ENCODE results near the gene CITED2. TPM values are rescaled to one million over a fixed set of nuclear protein-coding genes. Genes with fewer than 3 reads are reported as not detected.

The CITED2 gene
- total RNA-seq, 1 experiment from 2014 or later: 74.4 TPM

DNA sequence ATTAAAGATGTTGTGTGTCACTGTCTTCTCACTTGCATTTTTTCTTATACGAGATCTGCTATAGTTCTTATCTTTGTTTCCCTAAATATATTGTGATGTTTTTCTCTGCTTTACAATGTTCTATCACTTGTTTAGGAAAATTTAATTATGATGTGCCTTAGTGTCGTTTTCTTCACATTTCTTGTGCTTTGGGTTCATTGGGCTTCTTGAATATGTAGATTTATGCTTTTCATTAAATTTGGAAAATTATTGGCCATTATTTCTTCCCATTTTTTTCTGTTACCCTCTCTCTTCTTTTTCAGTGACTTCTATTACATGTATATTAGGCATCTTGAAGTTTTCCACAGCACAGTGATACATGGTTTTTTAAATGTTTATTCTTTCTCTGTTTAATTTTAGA is 33.4 kb downstream of the CITED2 start:
- no peak for DNase-seq (ENCODE audit: low read depth in 1 of 2, low spot score in 2 of 2)
- Histone ChIP-seq H3K36me3 (no peaks in the 10 kb centered on the region), H3K27ac (no peak overlapping the region), H3K9me3 (replicated peaks) (no peaks in the 10 kb centered on the region), H3K4me1 (replicated peaks) (no peaks in the 10 kb centered on the region), H3K4me3 (no peak overlapping the region), H3K27me3 (replicated peaks) (no peaks in the 10 kb centered on the region)

GRCh38 chr6:139338795-139339194 is 35.7 kb downstream of the CITED2 start:
- Histone ChIP-seq H3K27me3 (replicated peaks) (no peaks in the 10 kb centered on the region), H3K4me1 (replicated peaks) (no peaks in the 10 kb centered on the region), H3K27ac (no peak overlapping the region), H3K36me3 (no peaks in the 10 kb centered on the region), H3K9me3 (replicated peaks) (no peaks in the 10 kb centered on the region), H3K4me3 (no peak overlapping the region)
- no peak for DNase-seq (ENCODE audit: low read depth in 1 of 2, low spot score in 2 of 2)

DNA sequence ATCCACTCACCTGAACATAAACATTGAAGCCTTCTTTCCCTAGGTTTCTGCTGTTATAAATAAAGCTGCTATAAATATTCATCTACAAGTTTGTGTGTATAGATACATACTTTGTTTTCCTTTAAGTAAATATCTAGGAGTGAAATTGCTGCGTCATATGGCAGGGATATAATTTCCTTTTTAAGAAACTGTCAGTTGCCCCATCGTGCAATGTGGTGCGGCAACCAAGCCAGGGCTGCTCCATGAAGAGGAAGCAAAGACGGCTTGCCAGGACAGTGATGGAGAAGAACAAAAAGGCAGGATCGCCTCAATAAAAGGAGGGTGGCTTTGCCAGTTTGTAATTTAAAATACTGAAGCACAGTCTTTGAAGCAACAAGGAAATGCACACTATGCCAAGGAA is 36.6 kb downstream of the CITED2 start:
- Histone ChIP-seq H3K9me3 (replicated peaks) (no peaks in the 10 kb centered on the region), H3K27me3 (replicated peaks) (no peaks in the 10 kb centered on the region), H3K4me3 (no peak overlapping the region), H3K4me1 (replicated peaks) (no peaks in the 10 kb centered on the region), H3K27ac (no peak overlapping the region), H3K36me3 (no peaks in the 10 kb centered on the region)
- DNase-seq (ENCODE audit: low read depth in 1 of 2, low spot score in 2 of 2): no peak

DNA sequence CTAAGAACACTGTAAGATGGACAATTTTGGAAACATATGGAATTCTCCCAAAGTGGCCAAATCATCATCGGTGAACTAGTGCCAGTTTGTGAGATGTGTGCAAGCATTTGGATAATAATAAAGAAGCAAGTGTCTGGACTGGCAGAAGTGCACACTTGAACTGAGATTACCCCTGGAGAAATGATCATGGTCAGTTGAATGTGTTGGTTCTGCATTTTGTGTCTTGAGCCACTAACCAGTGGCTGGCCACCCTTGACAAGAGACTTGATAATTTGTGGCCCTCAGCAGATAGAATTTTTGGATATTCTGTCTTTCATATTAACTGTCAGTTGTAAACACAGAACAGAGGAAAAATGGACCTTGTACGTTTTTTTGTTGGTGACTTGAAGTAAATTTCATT is 37.4 kb downstream of the CITED2 start:
- Histone ChIP-seq H3K4me3 (no peak overlapping the region), H3K27me3 (replicated peaks) (no peaks in the 10 kb centered on the region), H3K27ac (no peak overlapping the region), H3K36me3 (no peaks in the 10 kb centered on the region), H3K4me1 (replicated peaks) (no peaks in the 10 kb centered on the region), H3K9me3 (replicated peaks) (no peaks in the 10 kb centered on the region)
- no peak for DNase-seq (ENCODE audit: low read depth in 1 of 2, low spot score in 2 of 2)

GRCh38 chr6:139336488-139336887 is 38.0 kb downstream of the CITED2 start:
- H3K36me3 ChIP-seq: no peaks in the 10 kb centered on the region
- no peaks in the 10 kb centered on the region for H3K27me3 ChIP-seq (replicated peaks)
- H3K4me1 ChIP-seq (replicated peaks): no peaks in the 10 kb centered on the region
- H3K4me3 ChIP-seq: no peak overlapping the region
- no peak for DNase-seq (ENCODE audit: low read depth in 1 of 2, low spot score in 2 of 2)
- H3K9me3 ChIP-seq (replicated peaks): no peaks in the 10 kb centered on the region
- H3K27ac ChIP-seq: no peak overlapping the region

DNA sequence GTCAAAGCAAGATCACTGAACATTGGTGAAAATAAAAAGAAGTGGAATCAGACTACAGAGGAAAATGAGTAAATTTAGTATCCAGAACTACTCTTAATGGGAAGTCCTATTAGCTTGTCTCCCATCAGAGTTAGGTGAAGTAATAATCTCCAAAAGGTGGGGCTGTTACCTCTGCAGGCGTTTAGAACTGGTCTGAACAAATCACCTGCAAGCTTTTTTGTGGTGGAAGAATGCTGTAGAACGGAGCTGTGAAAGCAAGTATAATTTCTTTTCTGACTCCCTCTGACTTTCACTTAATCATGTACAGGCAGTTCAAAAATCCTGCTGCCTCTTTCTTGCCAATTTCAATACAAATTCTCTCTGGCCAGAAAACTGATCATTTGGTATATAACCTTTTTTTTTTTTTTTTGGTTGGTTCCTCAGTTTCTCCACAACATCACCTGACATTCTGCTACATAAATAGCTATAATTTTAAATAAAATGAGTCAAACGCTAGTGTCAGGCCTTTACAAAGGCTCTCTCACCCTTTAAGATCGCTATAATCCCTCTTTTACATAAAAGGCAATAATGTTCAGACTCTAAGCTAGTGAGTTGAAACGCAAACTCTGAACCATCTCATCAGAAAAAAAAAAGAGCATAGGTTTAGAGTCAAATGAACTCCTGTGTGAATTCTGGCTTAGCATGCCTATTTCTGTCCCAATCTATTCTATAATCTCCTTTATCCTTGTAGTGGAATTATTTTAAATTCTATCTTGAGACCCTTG is 38.8 kb downstream of the CITED2 start:
- H3K4me1 ChIP-seq (replicated peaks): no peaks in the 10 kb centered on the region
- H3K36me3 ChIP-seq: no peaks in the 10 kb centered on the region
- no peaks in the 10 kb centered on the region for H3K27me3 ChIP-seq (replicated peaks)
- DNase-seq (ENCODE audit: low read depth in 1 of 2, low spot score in 2 of 2): no peak
- H3K9me3 ChIP-seq (replicated peaks): no peaks in the 10 kb centered on the region
- H3K27ac ChIP-seq: no peak overlapping the region
- H3K4me3 ChIP-seq: no peak overlapping the region

GRCh38 chr6:139334806-139335446 is 39.5 kb downstream of the CITED2 start:
- no peak overlapping the region for H3K27ac ChIP-seq
- no peaks in the 10 kb centered on the region for H3K4me1 ChIP-seq (replicated peaks)
- DNase-seq (ENCODE audit: low read depth in 1 of 2, low spot score in 2 of 2): no peak
- H3K9me3 ChIP-seq (replicated peaks): no peaks in the 10 kb centered on the region
- no peaks in the 10 kb centered on the region for H3K36me3 ChIP-seq
- no peak overlapping the region for H3K4me3 ChIP-seq
- H3K27me3 ChIP-seq (replicated peaks): no peaks in the 10 kb centered on the region

GRCh38 chr6:139330826-139331500 is 43.5 kb downstream of the CITED2 start:
- Histone ChIP-seq H3K9me3 (replicated peaks) (no peaks in the 10 kb centered on the region), H3K4me3 (no peak overlapping the region), H3K4me1 (replicated peaks) (no peaks in the 10 kb centered on the region), H3K27ac (no peak overlapping the region), H3K36me3 (no peaks in the 10 kb centered on the region), H3K27me3 (replicated peaks) (no peaks in the 10 kb centered on the region)
- DNase-seq (ENCODE audit: low read depth in 1 of 2, low spot score in 2 of 2): no peak

- Histone ChIP-seq H3K4me3 (no peak overlapping the region), H3K36me3 (no peaks in the 10 kb centered on the region), H3K27me3 (replicated peaks) (no peaks in the 10 kb centered on the region), H3K4me1 (replicated peaks) (no peaks in the 10 kb centered on the region), H3K9me3 (replicated peaks) (no peaks in the 10 kb centered on the region), H3K27ac (no peak overlapping the region)
- DNase-seq (ENCODE audit: low read depth in 1 of 2, low spot score in 2 of 2): no peak
Measured at GRCh38 chr6:139330306-139330705, 44.1 kb downstream of the CITED2 start.

DNA sequence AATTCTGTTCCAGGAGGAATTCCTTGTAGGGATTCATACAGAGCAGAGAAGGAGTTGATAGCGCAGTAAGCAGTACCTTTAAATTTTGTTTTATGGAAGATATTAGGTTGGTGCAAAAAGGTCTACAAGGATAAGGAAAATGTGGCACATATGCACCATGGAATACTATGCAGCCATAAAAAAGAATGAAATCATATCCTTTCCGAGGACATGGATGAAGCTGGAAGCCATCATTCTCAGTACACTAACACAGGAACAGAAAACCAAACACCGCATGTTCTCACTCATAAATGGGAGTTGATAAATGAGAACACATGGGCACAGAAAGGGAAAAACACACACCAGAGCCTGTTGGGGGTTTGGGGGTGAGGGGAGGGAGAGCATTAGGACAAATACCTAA is 45.2 kb downstream of the CITED2 start:
- no peak for DNase-seq (ENCODE audit: low read depth in 1 of 2, low spot score in 2 of 2)
- Histone ChIP-seq H3K27me3 (replicated peaks) (no peaks in the 10 kb centered on the region), H3K36me3 (no peaks in the 10 kb centered on the region), H3K27ac (no peak overlapping the region), H3K9me3 (replicated peaks) (no peaks in the 10 kb centered on the region), H3K4me1 (replicated peaks) (no peaks in the 10 kb centered on the region), H3K4me3 (no peak overlapping the region)

DNA sequence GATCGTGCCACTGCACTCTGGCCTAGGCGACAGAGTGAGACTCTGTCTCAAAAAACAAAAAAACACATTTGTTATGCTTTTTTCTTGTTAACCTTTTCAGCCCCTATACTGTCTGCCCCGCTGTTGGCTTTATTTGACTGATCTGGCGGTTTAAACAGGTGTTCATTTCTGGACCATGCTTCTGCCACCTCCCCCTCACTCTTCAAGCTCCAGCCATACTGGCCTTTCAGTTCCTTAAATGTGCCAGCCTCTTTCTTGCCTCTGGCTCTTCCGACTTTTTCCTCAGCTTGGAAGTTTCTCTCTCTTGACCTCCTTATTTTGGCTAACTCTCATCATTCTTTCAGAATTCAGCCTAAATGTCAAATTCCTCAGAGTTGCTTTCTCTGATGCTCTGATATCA is 47.4 kb downstream of the CITED2 start:
- Histone ChIP-seq H3K27ac (no peak overlapping the region), H3K36me3 (no peaks in the 10 kb centered on the region), H3K4me1 (replicated peaks) (no peaks in the 10 kb centered on the region; the same call in 1 of the 2 replicates), H3K27me3 (replicated peaks) (no peaks in the 10 kb centered on the region), H3K4me3 (no peak overlapping the region), H3K9me3 (replicated peaks) (no peaks in the 10 kb centered on the region)
- DNase-seq (ENCODE audit: low read depth in 1 of 2, low spot score in 2 of 2): no peak

DNA sequence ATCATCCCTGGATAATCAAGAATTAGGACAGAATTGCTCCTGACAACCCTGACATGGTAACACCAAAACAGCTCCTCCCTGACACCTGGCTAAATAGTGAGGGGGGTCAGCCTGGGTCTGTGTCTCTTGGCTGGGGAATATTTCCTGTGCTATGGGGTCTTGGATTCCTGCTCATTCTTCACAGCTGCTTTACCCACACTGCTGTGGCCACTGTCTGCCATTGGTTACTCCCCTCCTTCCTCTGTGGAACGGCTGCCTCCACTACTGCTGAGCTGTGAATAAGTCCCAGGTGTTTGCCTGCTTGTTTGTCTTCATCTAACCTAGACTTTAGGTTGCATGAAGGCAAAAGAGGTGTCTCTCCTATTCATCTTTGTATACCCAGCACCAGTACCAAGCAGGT is 48.8 kb downstream of the CITED2 start:
- no peak for DNase-seq (ENCODE audit: low read depth in 1 of 2, low spot score in 2 of 2)
- Histone ChIP-seq H3K4me3 (no peak overlapping the region), H3K9me3 (replicated peaks) (no peaks in the 10 kb centered on the region), H3K27me3 (replicated peaks) (no peaks in the 10 kb centered on the region), H3K36me3 (no peaks in the 10 kb centered on the region), H3K27ac (no peak overlapping the region), H3K4me1 (replicated peaks) (no peaks in the 10 kb centered on the region; the same call in 1 of the 2 replicates)

DNA sequence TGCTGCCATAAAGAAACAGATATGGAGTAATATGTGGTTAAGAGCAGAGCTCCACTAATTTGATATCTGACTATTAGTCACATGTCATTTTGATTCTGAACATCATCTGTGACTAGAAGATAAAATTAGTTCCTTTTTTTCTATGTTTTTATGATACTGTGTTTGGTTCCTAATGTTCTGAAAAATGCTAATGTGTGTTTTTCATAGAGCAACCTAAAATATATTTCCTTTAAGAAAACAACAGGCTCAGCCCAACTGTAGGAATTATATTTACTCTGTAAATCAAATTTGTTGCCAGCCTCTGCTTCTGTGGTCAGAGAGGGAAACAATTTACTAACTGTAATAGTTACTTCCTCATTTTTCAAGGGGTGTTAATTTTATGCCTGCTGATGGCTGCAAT is 49.3 kb downstream of the CITED2 start:
- H3K36me3 ChIP-seq: no peaks in the 10 kb centered on the region
- no peak overlapping the region for H3K27ac ChIP-seq
- no peaks in the 10 kb centered on the region for H3K9me3 ChIP-seq (replicated peaks)
- H3K4me1 ChIP-seq (replicated peaks): no peaks in the 10 kb centered on the region; the same call in 1 of the 2 replicates
- H3K4me3 ChIP-seq: no peak overlapping the region
- no peaks in the 10 kb centered on the region for H3K27me3 ChIP-seq (replicated peaks)
- no peak for DNase-seq (ENCODE audit: low read depth in 1 of 2, low spot score in 2 of 2)

- no peak for DNase-seq (ENCODE audit: low read depth in 1 of 2, low spot score in 2 of 2)
- no peak overlapping the region for H3K4me3 ChIP-seq
- no peaks in the 10 kb centered on the region for H3K36me3 ChIP-seq
- no peaks in the 10 kb centered on the region; the same call in 1 of the 2 replicates for H3K4me1 ChIP-seq (replicated peaks)
- no peaks in the 10 kb centered on the region for H3K27me3 ChIP-seq (replicated peaks)
- H3K27ac ChIP-seq: no peak overlapping the region
- H3K9me3 ChIP-seq (replicated peaks): no peaks in the 10 kb centered on the region
Measured at GRCh38 chr6:139324301-139324555, 50.2 kb downstream of the CITED2 start.
